Body of pancreas (tissue), 4 donors: Measurements from ENCODE around the gene CMTM4.

ENCODE experiments used
- POLR2A ChIP-seq, 3 donors: fragments of 450-650 bp; IDR thresholded peaks; one replicate each; pipeline ENCODE4 v1.6.1; 2016; ENCODE audit warnings: antibody characterized with exemption in 3 of 3, mild to moderate bottlenecking in 2 of 3
- TF ChIP-seq, protein P1 (sequence below), 7 experiments: fragments of 450-650 bp in 4 of 7; fragments of 200-600 bp in 3 of 7; sonication (generic) in 3 of 7; IDR thresholded peaks; one replicate each; pipeline ENCODE4 v1.5.1; 2016 to 2019; ENCODE audit warnings: antibody characterized with exemption in 7 of 7

DNA sequence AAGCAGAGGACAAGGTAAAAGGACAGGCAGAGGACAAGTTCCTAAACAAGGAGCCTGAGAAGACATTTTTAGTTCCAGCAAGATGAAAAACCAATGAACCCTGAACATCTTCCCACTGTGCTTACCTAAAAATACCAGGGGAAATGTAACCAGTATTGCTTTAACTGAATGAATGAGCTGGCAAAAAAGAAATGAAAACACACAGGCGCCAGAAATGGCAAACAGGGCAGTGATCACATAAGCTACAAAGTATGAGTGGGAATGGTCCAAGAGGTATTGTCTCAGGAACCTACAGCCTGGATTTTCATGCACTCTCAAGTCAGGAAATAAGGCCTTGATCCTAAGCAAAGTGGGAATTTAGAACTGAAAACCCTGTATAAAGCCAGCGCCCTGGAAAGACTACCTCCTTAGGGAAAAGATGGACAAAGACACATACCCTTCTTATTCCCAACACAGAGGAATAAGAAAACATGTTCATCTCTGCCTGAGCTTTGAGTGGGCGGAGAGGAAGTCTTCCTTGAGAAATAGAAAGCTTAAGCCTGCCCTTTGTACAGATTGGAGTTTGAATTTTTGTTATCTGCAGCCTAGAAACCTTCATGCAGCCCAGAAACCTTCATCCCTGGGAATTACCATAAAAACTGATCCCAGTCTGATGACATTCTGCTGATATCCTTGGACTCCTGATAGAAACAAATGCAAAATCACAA is 115.1 kb downstream of the CMTM4 start:
- TF ChIP-seq, protein P1, sequence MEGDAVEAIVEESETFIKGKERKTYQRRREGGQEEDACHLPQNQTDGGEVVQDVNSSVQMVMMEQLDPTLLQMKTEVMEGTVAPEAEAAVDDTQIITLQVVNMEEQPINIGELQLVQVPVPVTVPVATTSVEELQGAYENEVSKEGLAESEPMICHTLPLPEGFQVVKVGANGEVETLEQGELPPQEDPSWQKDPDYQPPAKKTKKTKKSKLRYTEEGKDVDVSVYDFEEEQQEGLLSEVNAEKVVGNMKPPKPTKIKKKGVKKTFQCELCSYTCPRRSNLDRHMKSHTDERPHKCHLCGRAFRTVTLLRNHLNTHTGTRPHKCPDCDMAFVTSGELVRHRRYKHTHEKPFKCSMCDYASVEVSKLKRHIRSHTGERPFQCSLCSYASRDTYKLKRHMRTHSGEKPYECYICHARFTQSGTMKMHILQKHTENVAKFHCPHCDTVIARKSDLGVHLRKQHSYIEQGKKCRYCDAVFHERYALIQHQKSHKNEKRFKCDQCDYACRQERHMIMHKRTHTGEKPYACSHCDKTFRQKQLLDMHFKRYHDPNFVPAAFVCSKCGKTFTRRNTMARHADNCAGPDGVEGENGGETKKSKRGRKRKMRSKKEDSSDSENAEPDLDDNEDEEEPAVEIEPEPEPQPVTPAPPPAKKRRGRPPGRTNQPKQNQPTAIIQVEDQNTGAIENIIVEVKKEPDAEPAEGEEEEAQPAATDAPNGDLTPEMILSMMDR (IDR thresholded peaks at IDR 0.05), result no peak
- no peak for TF ChIP-seq POLR2A (IDR thresholded peaks at IDR 0.05)
